ENCODE measurements around the gene CPSF3.

GRCh38 chr2:9465170-9465569 is 41.7 kb downstream of the CPSF3 start:
- no peak for TF ChIP-seq POLR2AphosphoS5 (IDR thresholded peaks at IDR 0.05)
- TF ChIP-seq CTCF (IDR thresholded peaks at IDR 0.05) = no peak
